Astrocyte (in vitro differentiated cells and primary cell): ENCODE measurements around the gene ALOXE3.

ENCODE experiments used
- CTCF ChIP-seq: IDR thresholded peaks from 2 replicates; pipeline ENCODE4 v1.5.1; 2011; ENCODE audit warnings: low read depth, mild to moderate bottlenecking, inconsistent platforms, low read length, moderate library complexity; ENCODE audit not compliant: insufficient read depth
- EZH2 ChIP-seq: IDR thresholded peaks from 2 replicates; pipeline ENCODE4 v1.6.1; 2012; ENCODE audit warnings: mild to moderate bottlenecking, low read length, inconsistent platforms; ENCODE audit not compliant: insufficient read depth

GRCh38 chr17:8150194-8151119, 32.1 kb upstream of the ALOXE3 start:
- TF ChIP-seq CTCF (no peak), EZH2 (no peak)
